ENCODE data around the gene GBP5. TPM values are rescaled to one million over a fixed set of nuclear protein-coding genes. Genes with fewer than 3 reads are reported as not detected.

GBP5 gene
- polyA plus RNA-seq, 3 donors, result 9.8 to 36.4 (median 16.9) TPM

- Histone ChIP-seq H3K27me3 (ENCODE audit: control insufficient read depth in 2 of 2, insufficient read depth in 2 of 2, low read length in 2 of 2) (no peaks in the 10 kb centered on the region), H3K4me3 (replicated peaks in 1 of 3; ENCODE audit: low read depth in 2 of 3, low read length in 3 of 3) (no peak overlapping the region), H2AFZ (ENCODE audit: insufficient read depth, low read depth, low read length, poor library complexity, severe bottlenecking) (no peak overlapping the region), H3K79me2 (ENCODE audit: insufficient read depth, low read length) (no peaks in the 10 kb centered on the region), H3K9me3 (replicated peaks in 1 of 2; ENCODE audit: control insufficient read depth in 1 of 2, insufficient read depth in 1 of 2, low read length in 2 of 2) (peaks cover 6 to 8% of the 10 kb centered on the region in 2 donors), H3K4me2 (replicated peaks; ENCODE audit: extremely low read depth, low read length, poor library complexity, severe bottlenecking) (no peak overlapping the region), H3K27ac (ENCODE audit: low read depth in 1 of 2, low read length in 2 of 2) (no peak overlapping the region), H3K9ac (ENCODE audit: insufficient read depth, low read length, poor library complexity, severe bottlenecking) (no peak overlapping the region), H3K36me3 (replicated peaks in 1 of 2; ENCODE audit: control insufficient read depth in 1 of 2, insufficient read depth in 2 of 2, low read length in 2 of 2) (no peaks in the 10 kb centered on the region), H3K4me1 (ENCODE audit: control insufficient read depth in 1 of 2, insufficient read depth in 2 of 2, low read length in 2 of 2) (no peaks in the 10 kb centered on the region), H4K20me1 (ENCODE audit: insufficient read depth, low read length) (no peaks in the 10 kb centered on the region)
- Mint-ChIP-seq H3K27ac (no peak overlapping the region), H3K4me3 (no peak overlapping the region), H3K4me1 (peaks cover 14% of the 10 kb centered on the region), H3K27me3 (ENCODE audit: low read depth in 3 of 3) (peaks cover 0 to 4% (median 2%) of the 10 kb centered on the region in 3 donors), H3K9me3 (peaks cover 14 to 25% (median 17%) of the 10 kb centered on the region in 7 donors), H3K36me3 (peaks cover 9 to 27% of the 10 kb centered on the region in 2 donors)
- no peak for DNase-seq
- TF ChIP-seq, protein P1, sequence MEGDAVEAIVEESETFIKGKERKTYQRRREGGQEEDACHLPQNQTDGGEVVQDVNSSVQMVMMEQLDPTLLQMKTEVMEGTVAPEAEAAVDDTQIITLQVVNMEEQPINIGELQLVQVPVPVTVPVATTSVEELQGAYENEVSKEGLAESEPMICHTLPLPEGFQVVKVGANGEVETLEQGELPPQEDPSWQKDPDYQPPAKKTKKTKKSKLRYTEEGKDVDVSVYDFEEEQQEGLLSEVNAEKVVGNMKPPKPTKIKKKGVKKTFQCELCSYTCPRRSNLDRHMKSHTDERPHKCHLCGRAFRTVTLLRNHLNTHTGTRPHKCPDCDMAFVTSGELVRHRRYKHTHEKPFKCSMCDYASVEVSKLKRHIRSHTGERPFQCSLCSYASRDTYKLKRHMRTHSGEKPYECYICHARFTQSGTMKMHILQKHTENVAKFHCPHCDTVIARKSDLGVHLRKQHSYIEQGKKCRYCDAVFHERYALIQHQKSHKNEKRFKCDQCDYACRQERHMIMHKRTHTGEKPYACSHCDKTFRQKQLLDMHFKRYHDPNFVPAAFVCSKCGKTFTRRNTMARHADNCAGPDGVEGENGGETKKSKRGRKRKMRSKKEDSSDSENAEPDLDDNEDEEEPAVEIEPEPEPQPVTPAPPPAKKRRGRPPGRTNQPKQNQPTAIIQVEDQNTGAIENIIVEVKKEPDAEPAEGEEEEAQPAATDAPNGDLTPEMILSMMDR (IDR thresholded peaks at IDR 0.05), result no peak
- intact Hi-C loops (cut with micrococcal nuclease), result no loop called here
- no CpG with 5 or more reads among the region's 4 CpGs for WGBS (ENCODE audit: insufficient coverage)
These were observed 17.9 kb downstream of the GBP5 start for GRCh38 chr1:89254658-89255287.

- Histone ChIP-seq H3K27me3 (ENCODE audit: control insufficient read depth in 2 of 2, insufficient read depth in 2 of 2, low read length in 2 of 2) (no peaks in the 10 kb centered on the region), H3K27ac (ENCODE audit: low read depth in 1 of 2, low read length in 2 of 2) (no peak overlapping the region), H3K4me1 (ENCODE audit: control insufficient read depth in 1 of 2, insufficient read depth in 2 of 2, low read length in 2 of 2) (no peaks in the 10 kb centered on the region), H3K9me3 (replicated peaks in 1 of 2; ENCODE audit: control insufficient read depth in 1 of 2, insufficient read depth in 1 of 2, low read length in 2 of 2) (no peaks in the 10 kb centered on the region), H3K79me2 (ENCODE audit: insufficient read depth, low read length) (no peaks in the 10 kb centered on the region), H3K4me3 (replicated peaks in 1 of 3; ENCODE audit: low read depth in 2 of 3, low read length in 3 of 3) (no peak overlapping the region), H4K20me1 (ENCODE audit: insufficient read depth, low read length) (no peaks in the 10 kb centered on the region), H2AFZ (ENCODE audit: insufficient read depth, low read depth, low read length, poor library complexity, severe bottlenecking) (no peak overlapping the region), H3K36me3 (replicated peaks in 1 of 2; ENCODE audit: control insufficient read depth in 1 of 2, insufficient read depth in 2 of 2, low read length in 2 of 2) (no peaks in the 10 kb centered on the region), H3K9ac (ENCODE audit: insufficient read depth, low read length, poor library complexity, severe bottlenecking) (no peak overlapping the region), H3K4me2 (replicated peaks; ENCODE audit: extremely low read depth, low read length, poor library complexity, severe bottlenecking) (no peak overlapping the region)
- TF ChIP-seq, protein P1 (IDR thresholded peaks at IDR 0.05), result no peak
- no peak for DNase-seq
- Mint-ChIP-seq H3K36me3 (peaks cover 0 to 1% of the 10 kb centered on the region in 2 donors), H3K27ac (no peak overlapping the region), H3K4me3 (no peak overlapping the region), H3K9me3 (peaks cover 12 to 23% (median 17%) of the 10 kb centered on the region in 7 donors), H3K4me1 (no peaks in the 10 kb centered on the region), H3K27me3 (ENCODE audit: low read depth in 3 of 3) (no peaks in the 10 kb centered on the region)
- WGBS (ENCODE audit: insufficient coverage), result no CpG with 5 or more reads among the region's 3 CpGs
- intact Hi-C loops (cut with micrococcal nuclease), result no loop called here
These were observed 29.6 kb downstream of the GBP5 start for GRCh38 chr1:89243046-89243445.

Other genes with a start within 250 kb of the GBP5 start
- gene GBP3, start 250.0 kb downstream of the GBP5 start, polyA plus RNA-seq, result 10 to 100 TPM in 2 of 3 donors, 1 to 10 TPM in 1; 6.9 to 17.3 (median 12.4) TPM
- gene GBP1, start 207.7 kb downstream of the GBP5 start, polyA plus RNA-seq, result 10 to 100 TPM; 19.5 to 35.2 (median 23.7) TPM
- 10 to 100 TPM; 46.1 to 83.9 (median 74.1) TPM for gene GBP2, start 146.7 kb downstream of the GBP5 start, polyA plus RNA-seq
- not detected for gene GBP7, start 96.9 kb downstream of the GBP5 start, polyA plus RNA-seq
- 10 to 100 TPM; 10.3 to 17.4 (median 13.0) TPM for gene GBP4, start 73.9 kb downstream of the GBP5 start, polyA plus RNA-seq
- gene GBP6, start 91.2 kb upstream of the GBP5 start, polyA plus RNA-seq, result not detected

All from CD14-positive monocyte (primary cell).